ENCODE data around the gene SORCS3.

SORCS3 gene

GRCh38 chr10:104993085-104993484 lies 352.0 kb downstream of the SORCS3 start:
- no peak for TF ChIP-seq CTCF (IDR thresholded peaks at IDR 0.05; ENCODE audit: insufficient read depth, low read length, missing control alignments)
- ChIA-PET CTCF (no interaction called here), POLR2A (no interaction called here)
- no peak overlapping the region for H3K4me3 ChIP-seq (ENCODE audit: low read depth, low read length)
- DNase-seq (ENCODE audit: low read depth, low spot score): no peak

GRCh38 chr10:105001269-105001668 lies 360.2 kb downstream of the SORCS3 start:
- POLR2A ChIA-PET: no interaction called here

GRCh38 chr10:105010411-105011121 lies 369.5 kb downstream of the SORCS3 start:
- H3K4me3 ChIP-seq (ENCODE audit: low read depth, low read length): no peak overlapping the region
- TF ChIP-seq CTCF (IDR thresholded peaks at IDR 0.05; ENCODE audit: insufficient read depth, low read length, missing control alignments): no peak
- DNase-seq (ENCODE audit: low read depth, low spot score): no peak
- POLR2A ChIA-PET: interaction anchor here (0.7 kb wide), 1 partner anchor 388 kb away, joined by 3 read pairs; no protein-coding TSS in a partner anchor
- CTCF ChIA-PET: no interaction called here

More at GRCh38 chr10:105001269-105001668, 360.2 kb downstream of the SORCS3 start:
- H3K4me3 ChIP-seq (ENCODE audit: low read depth, low read length): no peak overlapping the region
- no peak for TF ChIP-seq CTCF (IDR thresholded peaks at IDR 0.05; ENCODE audit: insufficient read depth, low read length, missing control alignments)
- no peak for DNase-seq (ENCODE audit: low read depth, low spot score)
- CTCF ChIA-PET: no interaction called here

- ChIA-PET POLR2A (no interaction called here), CTCF (no interaction called here)
- no peak overlapping the region for H3K4me3 ChIP-seq (ENCODE audit: low read depth, low read length)
- no peak for DNase-seq (ENCODE audit: low read depth, low spot score)
- no peak for TF ChIP-seq CTCF (IDR thresholded peaks at IDR 0.05; ENCODE audit: insufficient read depth, low read length, missing control alignments)
Measured at GRCh38 chr10:105017116-105017515, 376.0 kb downstream of the SORCS3 start.

GRCh38 chr10:105017691-105018090 lies 376.6 kb downstream of the SORCS3 start:
- POLR2A ChIA-PET: no interaction called here
- no peak overlapping the region for H3K4me3 ChIP-seq (ENCODE audit: low read depth, low read length)
- CTCF ChIA-PET: no interaction called here
- no peak for DNase-seq (ENCODE audit: low read depth, low spot score)
- no peak for TF ChIP-seq CTCF (IDR thresholded peaks at IDR 0.05; ENCODE audit: insufficient read depth, low read length, missing control alignments)

- TF ChIP-seq CTCF (IDR thresholded peaks at IDR 0.05; ENCODE audit: insufficient read depth, low read length, missing control alignments): no peak
- ChIA-PET POLR2A (no interaction called here), CTCF (no interaction called here)
- DNase-seq (ENCODE audit: low read depth, low spot score): no peak
- H3K4me3 ChIP-seq (ENCODE audit: low read depth, low read length): no peak overlapping the region
Measured at GRCh38 chr10:105023211-105024111, 382.4 kb downstream of the SORCS3 start.

Measured in AG04449 (cell line).